CD4-positive, alpha-beta memory T cell (primary cell): ENCODE measurements around the gene HMMR. TPM values are rescaled to one million over a fixed set of nuclear protein-coding genes. Genes with fewer than 3 reads are reported as not detected.
"Not testable (repeated sequence)": the region's sequence is repeated elsewhere in the genome, so short reads cannot be mapped to it uniquely, and the experiment has no call there.

Source experiments
- CTCF ChIA-PET: fragments of 350-600 bp; sonication (Branson Sonifier 250); formaldehyde crosslinking; loops from one replicate; lab custom pipeline; 2021; ENCODE audit warnings: inconsistent platforms; ENCODE audit not compliant: partially characterized antibody; lab: Charles Lee
- POLR2A ChIA-PET: fragments of 350-600 bp; sonication (Branson Sonifier 250); formaldehyde crosslinking; loops from one replicate; lab custom pipeline; 2021; ENCODE audit not compliant: partially characterized antibody; lab: Charles Lee
- DNase-seq, 5 donors: peaks; one replicate each; pipeline versions ENCODE4 v3.0.0 to v3.0.0-alpha.2; 2020 to 2022; ENCODE audit warnings: mixed read lengths in 1 of 5
- H3K27ac ChIP-seq: one replicate; pipeline ENCODE4 v1.7.0; 2013; ENCODE audit warnings: low read depth, low read length
- H3K27me3 ChIP-seq: 2 replicates; pipeline ENCODE4 v1.7.0; 2013; ENCODE audit warnings: mild to moderate bottlenecking, low read length, moderate library complexity; ENCODE audit not compliant: insufficient read depth
- H3K36me3 ChIP-seq: 2 replicates; pipeline ENCODE4 v1.7.0; 2013; ENCODE audit warnings: mild to moderate bottlenecking, low read length, moderate library complexity; ENCODE audit not compliant: insufficient read depth
- H3K4me1 ChIP-seq: 2 replicates; pipeline ENCODE4 v1.7.0; 2013; ENCODE audit warnings: mild to moderate bottlenecking, low read length, moderate library complexity; ENCODE audit not compliant: insufficient read depth
- H3K4me3 ChIP-seq, 2 donors: one replicate each; pipeline ENCODE4 v1.7.0; 2013; ENCODE audit warnings: low read length in 2 of 2, mild to moderate bottlenecking in 1 of 2
- H3K9me3 ChIP-seq, 2 donors: one replicate each; pipeline ENCODE4 v1.7.0; 2013; ENCODE audit warnings: low read length in 2 of 2, control low read depth in 1 of 2; ENCODE audit not compliant: control insufficient read depth in 1 of 2
- H3K27ac Mint-ChIP-seq, 7 donors: one replicate each; pipeline ENCODE4 v1.8.0; 2020 to 2021; ENCODE audit warnings: mixed read lengths in 7 of 7, mild to moderate bottlenecking in 6 of 7, inconsistent platforms in 3 of 7, moderate library complexity in 3 of 7
- H3K27me3 Mint-ChIP-seq, 2 donors: one replicate each; pipeline ENCODE4 v1.8.0; 2020 to 2021; ENCODE audit warnings: mixed read lengths in 2 of 2
- H3K36me3 Mint-ChIP-seq, 2 donors: one replicate each; pipeline ENCODE4 v1.8.0; 2020 to 2021; ENCODE audit warnings: mixed read lengths in 2 of 2, inconsistent platforms in 1 of 2, mild to moderate bottlenecking in 1 of 2
- H3K4me1 Mint-ChIP-seq, 4 donors: one replicate each; pipeline ENCODE4 v1.8.0; 2020 to 2021; ENCODE audit warnings: mixed read lengths in 4 of 4, mild to moderate bottlenecking in 1 of 4
- H3K4me3 Mint-ChIP-seq, 8 donors: one replicate each; pipeline ENCODE4 v1.8.0; 2020 to 2021; ENCODE audit warnings: mixed read lengths in 8 of 8, mild to moderate bottlenecking in 7 of 8, moderate library complexity in 6 of 8, inconsistent platforms in 3 of 8
- H3K9me3 Mint-ChIP-seq, 8 donors: one replicate each; pipeline ENCODE4 v1.8.0; 2020 to 2021; ENCODE audit warnings: mixed read lengths in 8 of 8, mild to moderate bottlenecking in 5 of 8, inconsistent platforms in 3 of 8, moderate library complexity in 1 of 8
- intact Hi-C: fragments of 100-400 bp; cut with micrococcal nuclease; formaldehyde crosslinking; loops from one replicate; pipeline ENCODE4 v1.15.1; 2023
- polyA plus RNA-seq, 2 donors: library from polyadenylated mRNA; unstranded; fragments of 300-500 nt; fragmentation: Illumina TruSeq; gene quantifications; one replicate each; pipeline ENCODE4 v1.2.3, GENCODE V29; 2021
- total RNA-seq, 2 experiments: library from RNA; stranded (reverse); gene quantifications; one replicate each; pipeline ENCODE4 v1.2.3, GENCODE V29; 2021

The HMMR gene
- total and polyA plus RNA-seq, 4 experiments from 2014 or later, result 0.11 to 0.42 (median 0.15) TPM; not detected in 1

GRCh38 chr5:163533223-163533622, 72.8 kb downstream of the HMMR start:
- H3K4me1 Mint-ChIP-seq, result peaks cover 0 to 2% (median 0%) of the 10 kb centered on the region in 4 donors
- H3K4me3 ChIP-seq, result no peak overlapping the region
- H3K36me3 ChIP-seq, result no peaks in the 10 kb centered on the region
- H3K27me3 Mint-ChIP-seq, result peaks cover 0 to 5% of the 10 kb centered on the region in 2 donors
- H3K9me3 Mint-ChIP-seq, result no peaks in the 10 kb centered on the region
- H3K27ac ChIP-seq, result no peak overlapping the region
- intact Hi-C loops, result no loop called here
- no peak overlapping the region for H3K4me3 Mint-ChIP-seq
- no peaks in the 10 kb centered on the region for H3K9me3 ChIP-seq
- H3K27ac Mint-ChIP-seq, result no peak overlapping the region
- H3K27me3 ChIP-seq, result no peaks in the 10 kb centered on the region
- DNase-seq, result no peak
- ChIA-PET POLR2A (no interaction called here), CTCF (no interaction called here)
- H3K4me1 ChIP-seq, result no peaks in the 10 kb centered on the region
- H3K36me3 Mint-ChIP-seq, result peaks cover 0 to 4% of the 10 kb centered on the region in 2 donors

GRCh38 chr5:163534492-163535094, 74.2 kb downstream of the HMMR start:
- Mint-ChIP-seq H3K9me3 (peaks cover 0 to 2% (median 0%) of the 10 kb centered on the region in 8 donors), H3K4me1 (peaks cover 0 to 2% (median 0%) of the 10 kb centered on the region in 4 donors), H3K27me3 (peaks cover 1 to 8% of the 10 kb centered on the region in 2 donors), H3K36me3 (peaks cover 0 to 4% of the 10 kb centered on the region in 2 donors), H3K27ac (no peak overlapping the region), H3K4me3 (no peak overlapping the region)
- Histone ChIP-seq H3K9me3 (no peaks in the 10 kb centered on the region), H3K27me3 (no peaks in the 10 kb centered on the region), H3K4me3 (no peak overlapping the region), H3K36me3 (no peaks in the 10 kb centered on the region), H3K4me1 (no peaks in the 10 kb centered on the region), H3K27ac (no peak overlapping the region)
- no peak for DNase-seq
- ChIA-PET CTCF (no interaction called here), POLR2A (no interaction called here)
- intact Hi-C loops, result no loop called here

GRCh38 chr5:163535290-163535689, 74.9 kb downstream of the HMMR start:
- ChIA-PET CTCF (no interaction called here), POLR2A (no interaction called here)
- Histone ChIP-seq H3K4me3 (no peak overlapping the region), H3K36me3 (no peaks in the 10 kb centered on the region), H3K4me1 (no peaks in the 10 kb centered on the region), H3K27ac (no peak overlapping the region), H3K9me3 (no peaks in the 10 kb centered on the region), H3K27me3 (no peaks in the 10 kb centered on the region)
- intact Hi-C loops, result no loop called here
- H3K27me3 Mint-ChIP-seq, result peaks cover 1 to 8% of the 10 kb centered on the region in 2 donors
- H3K4me1 Mint-ChIP-seq, result peaks cover 0 to 2% (median 0%) of the 10 kb centered on the region in 4 donors
- no peak overlapping the region for H3K4me3 Mint-ChIP-seq
- no peak overlapping the region for H3K27ac Mint-ChIP-seq
- H3K9me3 Mint-ChIP-seq, result peaks cover 0 to 2% (median 0%) of the 10 kb centered on the region in 8 donors
- peaks cover 0 to 4% of the 10 kb centered on the region in 2 donors for H3K36me3 Mint-ChIP-seq
- DNase-seq, result no peak

- H3K4me1 Mint-ChIP-seq, H3K27me3 ChIP-seq, H3K4me1 ChIP-seq, POLR2A ChIA-PET, H3K36me3 Mint-ChIP-seq, intact Hi-C loops, H3K4me3 ChIP-seq, H3K36me3 ChIP-seq, H3K27ac Mint-ChIP-seq, H3K27ac ChIP-seq, DNase-seq, H3K9me3 ChIP-seq, H3K4me3 Mint-ChIP-seq, H3K9me3 Mint-ChIP-seq: not testable (repeated sequence)
- CTCF ChIA-PET, result interaction anchor here (1.0 kb wide), 1 partner anchor 10 kb away, joined by 3 read pairs; no protein-coding TSS in a partner anchor
- H3K27me3 Mint-ChIP-seq, result peaks cover 3 to 13% of the 10 kb centered on the region in 2 donors
Observed at GRCh38 chr5:163536442-163536841, 76.0 kb downstream of the HMMR start.

- no peak for DNase-seq
- Histone ChIP-seq H3K27me3 (no peaks in the 10 kb centered on the region), H3K36me3 (no peaks in the 10 kb centered on the region), H3K9me3 (no peaks in the 10 kb centered on the region), H3K4me1 (no peaks in the 10 kb centered on the region), H3K4me3 (no peak overlapping the region), H3K27ac (no peak overlapping the region)
- Mint-ChIP-seq H3K36me3 (peaks cover 0 to 4% of the 10 kb centered on the region in 2 donors), H3K4me3 (no peak overlapping the region), H3K9me3 (peaks cover 0 to 2% (median 0%) of the 10 kb centered on the region in 8 donors), H3K4me1 (no peaks in the 10 kb centered on the region), H3K27ac (no peak overlapping the region), H3K27me3 (peaks cover 3 to 13% of the 10 kb centered on the region in 2 donors)
- CTCF ChIA-PET, result no interaction called here
- intact Hi-C loops, result no loop called here
- POLR2A ChIA-PET, result no interaction called here
Observed at GRCh38 chr5:163540696-163541095, 80.3 kb downstream of the HMMR start.

Other genes starting within 250 kb of the HMMR start
- gene CCNG1, start 23.0 kb upstream of the HMMR start, total RNA-seq, result 100 to 1,000 TPM; 132 to 133 TPM
- gene CCNG1, start 23.0 kb upstream of the HMMR start, polyA plus RNA-seq, result 100 to 1,000 TPM; 112 to 205 TPM
- 10 to 100 TPM; 26.0 to 26.4 TPM for gene NUDCD2, start 530 bp upstream of the HMMR start, total RNA-seq
- 10 to 100 TPM; 61.5 to 62.0 TPM for gene NUDCD2, start 530 bp upstream of the HMMR start, polyA plus RNA-seq
- gene MAT2B, start 45.0 kb downstream of the HMMR start, total RNA-seq, result 100 to 1,000 TPM; 150 to 157 TPM
- 100 to 1,000 TPM; 282 to 420 TPM for gene MAT2B, start 45.0 kb downstream of the HMMR start, polyA plus RNA-seq